Heart left ventricle (tissue), 13 donors: Measurements from ENCODE around the gene ANKRD36B.
"Not testable (repeated sequence)": the region's sequence is repeated elsewhere in the genome, so short reads cannot be mapped to it uniquely, and the experiment has no call there.

Experiments used
- CTCF ChIP-seq, 12 donors: fragments of 200-600 bp; sonication (generic) in 4 of 12; IDR thresholded peaks; one replicate each; pipeline versions ENCODE4 v1.5.0 to v1.8.0; 2018 to 2022; ENCODE audit warnings: antibody characterized with exemption in 12 of 12, mild to moderate bottlenecking in 5 of 12
- POLR2A ChIP-seq, 2 donors: fragments of 450-650 bp; IDR thresholded peaks; one replicate each; pipeline ENCODE4 v1.6.1; 2017; ENCODE audit warnings: antibody characterized with exemption in 2 of 2, mild to moderate bottlenecking in 2 of 2, moderate library complexity in 2 of 2
- donor health status: ischemic (EF 13 %, LVEDD 7.1; RV severe dilation, severe dysfunction).
- donor health status: DM: no; HTN: yes; CAD: no.
- donor health status: DM: no; HTN: no; CAD: no.
- donor health status: ischemic (EF 25% LVEDD 6.9; RV normal size, moderate dysfunction).
- donor health status: ischemic (EF 25% LVEDD 5.7; RV mildly dilated, moderate dysfunction).
- donor health status: ischemic (EF 35%, LVEDD 5.7; RV mildly dilated, moderate dysfunction).
- donor health status: nonischemic (EF 11% LVEDD 7.7; RV severe dilation, severe dysfunction).
- donor health status: DM: yes; HTN: yes; CAD: no.
- donor health status: PGD.
- donor health status: ischemic (EF 29% LVEDD 5.4; RV normal size, mild dysfunction).
- donor health status: nonischemic (EF 23%, LVEDD 6.1; RV moderate dilation, normal function).

DNA sequence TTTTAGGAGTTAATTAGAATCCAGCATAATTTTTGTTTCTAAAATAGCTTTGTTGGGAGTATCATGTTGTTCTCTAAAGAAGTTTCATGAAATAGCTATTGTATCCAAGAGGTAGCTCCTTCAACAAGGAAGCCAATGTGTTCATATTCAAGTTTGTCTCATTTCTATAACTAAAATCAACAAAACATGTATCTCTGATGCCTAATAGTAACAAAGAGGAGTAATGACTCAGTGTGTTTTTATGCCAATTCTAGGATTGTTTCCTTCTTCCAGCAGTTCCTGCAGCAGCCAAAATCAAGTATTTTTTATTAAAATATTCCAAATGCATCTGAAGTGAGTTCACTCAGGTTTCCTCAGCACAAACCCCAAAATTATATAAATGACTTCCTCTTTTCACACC lies 41.1 kb downstream of the ANKRD36B start:
- TF ChIP-seq CTCF, POLR2A (IDR thresholded peaks at IDR 0.05): not testable (repeated sequence)
